CD14-positive monocyte (primary cell): ENCODE data around the gene BRMS1. TPM values are rescaled to one million over a fixed set of nuclear protein-coding genes. Genes with fewer than 3 reads are reported as not detected.

Experiments
- DNase-seq, 3 donors: peaks; one replicate each; pipeline ENCODE4 v3.0.0-alpha.2; 2011 to 2022
- H2AFZ ChIP-seq: 2 replicates; pipeline ENCODE4 v1.6.0; 2012; ENCODE audit warnings: mild to moderate bottlenecking, low read depth, low read length, inconsistent platforms; ENCODE audit not compliant: insufficient read depth, poor library complexity, severe bottlenecking
- H3K27ac ChIP-seq, 2 donors: 1 replicate in 1 of 2; 2 replicates in 1 of 2; pipeline ENCODE4 v1.5.1; 2012 to 2013; ENCODE audit warnings: low read length in 2 of 2, control low read depth in 1 of 2, inconsistent platforms in 1 of 2, low read depth in 1 of 2, mild to moderate bottlenecking in 1 of 2
- H3K27me3 ChIP-seq, 2 donors: one replicate each; pipeline versions ENCODE4 v1.6.0 to v1.6.1; 2011 to 2013; ENCODE audit warnings: low read length in 2 of 2; ENCODE audit not compliant: control insufficient read depth in 2 of 2, insufficient read depth in 2 of 2
- H3K36me3 ChIP-seq, 2 donors: replicated peaks in 1 of 2; 1 replicate in 1 of 2; 2 replicates in 1 of 2; pipeline versions ENCODE4 v1.5.1 to v1.6.1; 2012 to 2013; ENCODE audit warnings: low read length in 2 of 2, control low read depth in 1 of 2, inconsistent platforms in 1 of 2, mild to moderate bottlenecking in 1 of 2; ENCODE audit not compliant: insufficient read depth in 2 of 2, control insufficient read depth in 1 of 2
- H3K4me1 ChIP-seq, 2 donors: 1 replicate in 1 of 2; 2 replicates in 1 of 2; pipeline versions ENCODE4 v1.5.1 to v1.6.1; 2012 to 2013; ENCODE audit warnings: low read length in 2 of 2, control low read depth in 1 of 2, inconsistent platforms in 1 of 2, mild to moderate bottlenecking in 1 of 2, moderate library complexity in 1 of 2; ENCODE audit not compliant: insufficient read depth in 2 of 2, control insufficient read depth in 1 of 2
- H3K4me2 ChIP-seq: replicated peaks from 2 replicates; pipeline ENCODE3; 2012; ENCODE audit warnings: low read length, moderate library complexity, mild to moderate bottlenecking; ENCODE audit not compliant: poor library complexity, severe bottlenecking; ENCODE audit errors: extremely low read depth
- H3K4me3 ChIP-seq, 3 experiments: fragments of 200-600 bp in 1 of 3; sonication (generic) in 1 of 3; replicated peaks in 1 of 3; 1 replicate in 2 of 3; 2 replicates in 1 of 3; pipeline ENCODE4 v1.5.1; 2011 to 2013; ENCODE audit warnings: low read length in 3 of 3, mild to moderate bottlenecking in 3 of 3, control low read depth in 2 of 3, low read depth in 2 of 3, inconsistent platforms in 1 of 3, moderate library complexity in 1 of 3
- H3K79me2 ChIP-seq: 2 replicates; pipeline ENCODE4 v1.6.0; 2012; ENCODE audit warnings: mild to moderate bottlenecking, control low read depth, inconsistent platforms, low read length, moderate library complexity; ENCODE audit not compliant: insufficient read depth
- H3K9ac ChIP-seq: 2 replicates; pipeline ENCODE4 v1.6.0; 2017; ENCODE audit warnings: low read length, mild to moderate bottlenecking; ENCODE audit not compliant: insufficient read depth, poor library complexity, severe bottlenecking
- H3K9me3 ChIP-seq, 2 donors: replicated peaks in 1 of 2; 1 replicate in 1 of 2; 2 replicates in 1 of 2; pipeline versions ENCODE4 v1.5.1 to v1.6.1; 2012 to 2013; ENCODE audit warnings: low read length in 2 of 2, control low read depth in 1 of 2; ENCODE audit not compliant: control insufficient read depth in 1 of 2, insufficient read depth in 1 of 2
- H4K20me1 ChIP-seq: 2 replicates; pipeline ENCODE4 v1.6.0; 2012; ENCODE audit warnings: mild to moderate bottlenecking, low read length, control low read depth, moderate library complexity; ENCODE audit not compliant: insufficient read depth
- H3K27ac Mint-ChIP-seq, 7 donors: one replicate each; pipeline ENCODE4 v1.8.0; 2020; ENCODE audit warnings: mild to moderate bottlenecking in 7 of 7, mixed read lengths in 7 of 7, moderate library complexity in 6 of 7, inconsistent platforms in 2 of 7
- H3K27me3 Mint-ChIP-seq, 3 donors: one replicate each; pipeline ENCODE4 v1.8.0; 2021 to 2022; ENCODE audit warnings: low read depth in 3 of 3, mild to moderate bottlenecking in 3 of 3, mixed read lengths in 3 of 3, moderate library complexity in 3 of 3, inconsistent platforms in 1 of 3
- H3K36me3 Mint-ChIP-seq, 2 donors: one replicate each; pipeline ENCODE4 v1.8.0; 2020; ENCODE audit warnings: mixed read lengths in 2 of 2, inconsistent platforms in 1 of 2, mild to moderate bottlenecking in 1 of 2
- H3K4me1 Mint-ChIP-seq: one replicate; pipeline ENCODE4 v1.8.0; 2020; ENCODE audit warnings: mild to moderate bottlenecking, mixed read lengths
- H3K4me3 Mint-ChIP-seq, 2 donors: one replicate each; pipeline ENCODE4 v1.8.0; 2020; ENCODE audit warnings: mild to moderate bottlenecking in 2 of 2, mixed read lengths in 2 of 2, moderate library complexity in 1 of 2
- H3K9me3 Mint-ChIP-seq, 7 donors: one replicate each; pipeline ENCODE4 v1.8.0; 2020 to 2022; ENCODE audit warnings: mixed read lengths in 7 of 7, mild to moderate bottlenecking in 6 of 7, moderate library complexity in 6 of 7, inconsistent platforms in 2 of 7
- WGBS: methylation state at CpG from one replicate; pipeline ENCODE4 v1.1.5; 2013; ENCODE audit warnings: missing lambda C conversion rate; ENCODE audit not compliant: insufficient coverage; 5-methylcytosine and 5-hydroxymethylcytosine counted together
- intact Hi-C, 2 donors: fragments of 100-400 bp; cut with micrococcal nuclease; formaldehyde crosslinking; loops; one replicate each; pipeline versions ENCODE4 v1.15.0 to v1.15.1; 2023
- polyA plus RNA-seq, 3 donors: library from polyadenylated mRNA; depleted of rRNA in 1 of 3; unstranded in 2 of 3; stranded (reverse) in 1 of 3; fragments of 300-500 nt in 2 of 3; fragments of >200 nt in 1 of 3; fragmentation: Illumina TruSeq in 2 of 3; gene quantifications; 1 replicate in 2 of 3; 2 replicates in 1 of 3; pipeline ENCODE4 v1.2.3, GENCODE V29; 2012 to 2021
- TF ChIP-seq, protein P1 (sequence below): fragments of 200-600 bp; IDR thresholded peaks from one replicate; pipeline ENCODE4 v1.8.0; 2022; ENCODE audit warnings: antibody characterized with exemption, mild to moderate bottlenecking

BRMS1 gene
- polyA plus RNA-seq, 3 donors, result 49.0 to 65.2 (median 62.0) TPM

- Histone ChIP-seq H3K9me3 (no peaks in the 10 kb centered on the region), H3K4me2 (no peak overlapping the region), H3K27ac (no peak overlapping the region), H3K4me3 (no peak overlapping the region), H3K27me3 (no peaks in the 10 kb centered on the region), H4K20me1 (peaks cover 33% of the 10 kb centered on the region), H3K9ac (no peak overlapping the region), H3K4me1 (peaks cover 26 to 30% of the 10 kb centered on the region in 2 donors), H3K36me3 (peaks cover 43 to 53% of the 10 kb centered on the region in 2 donors), H2AFZ (no peak overlapping the region), H3K79me2 (peaks cover 13% of the 10 kb centered on the region)
- intact Hi-C loops, result no loop called here
- no peak overlapping the region for H3K4me3 Mint-ChIP-seq
- 94% methylated on average over 29 of the region's 29 CpGs for WGBS
- DNase-seq, result peak in 1 of 3 donors; percentile 5
- H3K27me3 Mint-ChIP-seq, result no peaks in the 10 kb centered on the region
- no peaks in the 10 kb centered on the region for H3K9me3 Mint-ChIP-seq
- peak overlapping the region in 1 of 7 donors; percentile 66 for H3K27ac Mint-ChIP-seq
- TF ChIP-seq, protein P1, sequence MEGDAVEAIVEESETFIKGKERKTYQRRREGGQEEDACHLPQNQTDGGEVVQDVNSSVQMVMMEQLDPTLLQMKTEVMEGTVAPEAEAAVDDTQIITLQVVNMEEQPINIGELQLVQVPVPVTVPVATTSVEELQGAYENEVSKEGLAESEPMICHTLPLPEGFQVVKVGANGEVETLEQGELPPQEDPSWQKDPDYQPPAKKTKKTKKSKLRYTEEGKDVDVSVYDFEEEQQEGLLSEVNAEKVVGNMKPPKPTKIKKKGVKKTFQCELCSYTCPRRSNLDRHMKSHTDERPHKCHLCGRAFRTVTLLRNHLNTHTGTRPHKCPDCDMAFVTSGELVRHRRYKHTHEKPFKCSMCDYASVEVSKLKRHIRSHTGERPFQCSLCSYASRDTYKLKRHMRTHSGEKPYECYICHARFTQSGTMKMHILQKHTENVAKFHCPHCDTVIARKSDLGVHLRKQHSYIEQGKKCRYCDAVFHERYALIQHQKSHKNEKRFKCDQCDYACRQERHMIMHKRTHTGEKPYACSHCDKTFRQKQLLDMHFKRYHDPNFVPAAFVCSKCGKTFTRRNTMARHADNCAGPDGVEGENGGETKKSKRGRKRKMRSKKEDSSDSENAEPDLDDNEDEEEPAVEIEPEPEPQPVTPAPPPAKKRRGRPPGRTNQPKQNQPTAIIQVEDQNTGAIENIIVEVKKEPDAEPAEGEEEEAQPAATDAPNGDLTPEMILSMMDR, result no peak
- peaks cover 38 to 47% of the 10 kb centered on the region in 2 donors for H3K36me3 Mint-ChIP-seq
- H3K4me1 Mint-ChIP-seq, result peaks cover 30% of the 10 kb centered on the region
These were observed 10.9 kb downstream of the BRMS1 start for GRCh38 chr11:66333896-66334604.

- Histone ChIP-seq H3K79me2 (peaks cover 13% of the 10 kb centered on the region), H3K4me1 (peaks cover 30 to 37% of the 10 kb centered on the region in 2 donors), H3K27me3 (no peaks in the 10 kb centered on the region), H3K36me3 (peaks cover 36 to 46% of the 10 kb centered on the region in 2 donors), H3K27ac (no peak overlapping the region), H3K4me3 (no peak overlapping the region), H3K9ac (no peak overlapping the region), H3K9me3 (no peaks in the 10 kb centered on the region), H3K4me2 (no peak overlapping the region), H2AFZ (no peak overlapping the region), H4K20me1 (peaks cover 33% of the 10 kb centered on the region)
- no peaks in the 10 kb centered on the region for H3K9me3 Mint-ChIP-seq
- intact Hi-C loops, result no loop called here
- no peak overlapping the region for H3K27ac Mint-ChIP-seq
- WGBS, result 96% methylated on average over 7 of the region's 19 CpGs
- H3K4me1 Mint-ChIP-seq, result peaks cover 36% of the 10 kb centered on the region
- peaks cover 31 to 40% of the 10 kb centered on the region in 2 donors for H3K36me3 Mint-ChIP-seq
- peak in 1 of 3 donors; percentile 3 for DNase-seq
- H3K4me3 Mint-ChIP-seq, result no peak overlapping the region
- TF ChIP-seq, protein P1, result no peak
- H3K27me3 Mint-ChIP-seq, result peaks cover 0 to 3% (median 0%) of the 10 kb centered on the region in 3 donors
These were observed 11.6 kb downstream of the BRMS1 start for GRCh38 chr11:66333220-66333877.
